IMR-90 (cell line): Measurements from ENCODE around the gene ESYT1. TPM values are rescaled to one million over a fixed set of nuclear protein-coding genes. Genes with fewer than 3 reads are reported as not detected.
A peak's percentile ranks its signal among the peaks of the same experiment; 100 is the strongest.

Experiments used
- ATAC-seq: fragments of 200-7000 bp; cut with Tn5 transposase; 2 replicates; pipeline ENCODE4 v1.9.1; 2020; ENCODE audit warnings: low read depth, mild to moderate bottlenecking, moderate library complexity
- BruUV-seq: library from RNA; stranded (reverse); fragments of 400-500 nt; replicated peaks from 2 replicates; lab custom pipeline; 2021; lab: Mats Ljungman, UMichigan
- CTCF ChIA-PET: fragments of 300-600 bp; formaldehyde crosslinking; extraction: SDS; loops from one replicate; lab custom pipeline; 2021; ENCODE audit warnings: antibody characterized with exemption; lab: Yijun Ruan, JAX
- POLR2A ChIA-PET: fragments of 300-600 bp; sonication (Branson Sonifier 250); formaldehyde crosslinking; loops from one replicate; lab custom pipeline; 2022; ENCODE audit warnings: antibody characterized with exemption; ENCODE audit not compliant: unreplicated experiment; lab: Charles Lee
- DNase-seq: peaks from one replicate; pipeline ENCODE4 v3.0.0; 2013
- H2AFZ ChIP-seq: replicated peaks from 2 replicates; pipeline ENCODE3; 2013; ENCODE audit warnings: low read length, mild to moderate bottlenecking; ENCODE audit not compliant: poor library complexity
- H2AK5ac ChIP-seq: 2 replicates; pipeline ENCODE4 v1.6.1; 2013; ENCODE audit warnings: low read depth, low read length, inconsistent platforms
- H2AK9ac ChIP-seq: replicated peaks from 2 replicates; pipeline ENCODE3; 2013; ENCODE audit warnings: mild to moderate bottlenecking, low read depth, low read length, moderate library complexity; ENCODE audit not compliant: poor library complexity
- H2BK120ac ChIP-seq: 2 replicates; pipeline ENCODE4 v1.6.1; 2013; ENCODE audit warnings: low read depth, low read length, inconsistent platforms
- H2BK15ac ChIP-seq: 3 replicates; pipeline ENCODE4 v1.6.1; 2013; ENCODE audit warnings: low read depth, low read length, inconsistent platforms
- H2BK20ac ChIP-seq: 2 replicates; pipeline ENCODE4 v1.6.1; 2013; ENCODE audit warnings: low read depth, mild to moderate bottlenecking, inconsistent platforms, low read length, moderate library complexity
- H2BK5ac ChIP-seq: 2 replicates; pipeline ENCODE4 v1.6.1; 2013; ENCODE audit warnings: mild to moderate bottlenecking, low read depth, low read length, inconsistent platforms; ENCODE audit not compliant: poor library complexity, severe bottlenecking
- H3K14ac ChIP-seq: replicated peaks from 2 replicates; pipeline ENCODE4 v1.6.1; 2013; ENCODE audit warnings: low read depth, low read length, inconsistent platforms
- H3K18ac ChIP-seq: 2 replicates; pipeline ENCODE4 v1.6.1; 2013; ENCODE audit warnings: low read depth, low read length, control low read depth
- H3K23ac ChIP-seq: 2 replicates; pipeline ENCODE4 v1.6.1; 2013; ENCODE audit warnings: low read depth, low read length, inconsistent platforms
- H3K27ac ChIP-seq: 2 replicates; pipeline ENCODE4 v1.5.1; 2013; ENCODE audit warnings: mild to moderate bottlenecking, control low read depth, low read length; ENCODE audit not compliant: insufficient read depth
- H3K27me3 ChIP-seq: 2 replicates; pipeline ENCODE4 v1.6.1; 2013; ENCODE audit warnings: low read length; ENCODE audit not compliant: control insufficient read depth, insufficient read depth
- H3K36me3 ChIP-seq: 2 replicates; pipeline ENCODE4 v1.6.1; 2013; ENCODE audit warnings: low read length, mixed read lengths; ENCODE audit not compliant: control insufficient read depth, insufficient read depth
- H3K4ac ChIP-seq: 2 replicates; pipeline ENCODE4 v1.6.1; 2013; ENCODE audit warnings: low read depth, low read length, inconsistent platforms
- H3K4me1 ChIP-seq: 2 replicates; pipeline ENCODE4 v1.6.1; 2013; ENCODE audit warnings: low read length, mixed read lengths; ENCODE audit not compliant: control insufficient read depth, insufficient read depth
- H3K4me2 ChIP-seq: 2 replicates; pipeline ENCODE4 v1.6.1; 2013; ENCODE audit warnings: low read depth, mild to moderate bottlenecking, control low read depth, low read length, moderate library complexity
- H3K4me3 ChIP-seq: 2 replicates; pipeline ENCODE4 v1.5.1; 2013; ENCODE audit warnings: low read depth, mild to moderate bottlenecking, control low read depth, low read length, moderate library complexity; ENCODE audit not compliant: insufficient read depth
- H3K56ac ChIP-seq: 2 replicates; pipeline ENCODE4 v1.6.1; 2013; ENCODE audit warnings: low read length, inconsistent platforms; ENCODE audit not compliant: insufficient read depth; ENCODE audit errors: extremely low read depth
- H3K79me1 ChIP-seq, 2 experiments: 2 replicates each; pipeline ENCODE4 v1.6.1; 2013; ENCODE audit warnings: low read length in 2 of 2, inconsistent platforms in 1 of 2, low read depth in 1 of 2
- H3K9ac ChIP-seq: 2 replicates; pipeline ENCODE4 v1.6.1; 2013; ENCODE audit warnings: low read depth, low read length, control low read depth
- H3K9me1 ChIP-seq: 2 replicates; pipeline ENCODE4 v1.6.1; 2013; ENCODE audit warnings: low read length, inconsistent platforms; ENCODE audit not compliant: insufficient read depth
- H3K9me3 ChIP-seq: 2 replicates; pipeline ENCODE4 v1.6.1; 2013; ENCODE audit warnings: low read length; ENCODE audit not compliant: control insufficient read depth, insufficient read depth
- H4K20me1 ChIP-seq: 2 replicates; pipeline ENCODE4 v1.6.1; 2013; ENCODE audit warnings: low read length, inconsistent platforms; ENCODE audit not compliant: insufficient read depth
- H4K5ac ChIP-seq: 2 replicates; pipeline ENCODE4 v1.6.1; 2013; ENCODE audit warnings: mild to moderate bottlenecking, low read depth, low read length, control low read depth
- H4K8ac ChIP-seq, 2 experiments: 2 replicates each; pipeline ENCODE4 v1.6.1; 2013; ENCODE audit warnings: low read depth in 2 of 2, low read length in 2 of 2, control low read depth in 1 of 2, inconsistent platforms in 1 of 2
- H4K91ac ChIP-seq: 2 replicates; pipeline ENCODE4 v1.6.1; 2013; ENCODE audit warnings: low read depth, low read length, inconsistent platforms; ENCODE audit not compliant: insufficient read depth
- BHLHE40 ChIP-seq: fragments of 150-350 bp; IDR thresholded peaks from 2 replicates; pipeline ENCODE4 v1.6.1; 2016; ENCODE audit warnings: mild to moderate bottlenecking, low read depth, low read length
- CEBPB ChIP-seq: IDR thresholded peaks from 2 replicates; pipeline ENCODE4 v1.6.1; 2012; ENCODE audit warnings: low read depth, low read length, improper control_type of control experiment
- CHD1 ChIP-seq: IDR thresholded peaks from 2 replicates; pipeline ENCODE4 v1.6.1; 2012; ENCODE audit warnings: low read depth, low read length, improper control_type of control experiment
- MAFK ChIP-seq: IDR thresholded peaks from 2 replicates; pipeline ENCODE4 v1.6.1; 2012; ENCODE audit warnings: low read depth, low read length, improper control_type of control experiment
- MAZ ChIP-seq: IDR thresholded peaks from 2 replicates; pipeline ENCODE4 v1.6.1; 2012; ENCODE audit warnings: low read depth, mild to moderate bottlenecking, low read length, improper control_type of control experiment, moderate library complexity, borderline replicate concordance
- MXI1 ChIP-seq: IDR thresholded peaks from 2 replicates; pipeline ENCODE4 v1.6.1; 2012; ENCODE audit warnings: low read depth, mild to moderate bottlenecking, low read length, moderate library complexity, borderline replicate concordance
- POLR2A ChIP-seq: IDR thresholded peaks from 2 replicates; pipeline ENCODE4 v1.6.1; 2012; ENCODE audit warnings: mild to moderate bottlenecking, low read depth, low read length
- RCOR1 ChIP-seq: IDR thresholded peaks from 2 replicates; pipeline ENCODE4 v1.6.1; 2012; ENCODE audit warnings: mild to moderate bottlenecking, low read length, improper control_type of control experiment; ENCODE audit not compliant: insufficient replicate concordance
- SMC3 ChIP-seq: fragments of 150-350 bp; IDR thresholded peaks from 2 replicates; pipeline ENCODE4 v1.6.1; 2016; ENCODE audit warnings: low read depth, mild to moderate bottlenecking, antibody characterized with exemption, low read length, moderate library complexity
- WGBS, 2 experiments: methylation state at CpG; one replicate each; pipeline versions ENCODE4 v1.1.5 to v1.1.7; 2013; ENCODE audit warnings: missing lambda C conversion rate in 2 of 2; ENCODE audit not compliant: insufficient read length in 1 of 2; ENCODE audit errors: extremely low coverage in 2 of 2; 5-methylcytosine and 5-hydroxymethylcytosine counted together
- dilution Hi-C: fragments of 300-500 bp; cut with HindIII; formaldehyde crosslinking; loops from one replicate; pipeline ENCODE4 v1.14.3; 2018; ENCODE audit warnings: low sequenced_read_pairs; ENCODE audit not compliant: unreplicated experiment
- in situ Hi-C: fragments of 300-500 bp; cut with MboI; formaldehyde crosslinking; loops from 3 replicates; pipeline ENCODE4 v1.14.3; 2019; ENCODE audit warnings: low sequenced_read_pairs, inconsistent platforms, mixed read lengths
- intact Hi-C: fragments of 100-400 bp; cut with micrococcal nuclease; formaldehyde crosslinking; loops from 2 replicates; pipeline ENCODE4 v1.10.0; 2022
- polyA plus RNA-seq, 3 experiments: library from polyadenylated mRNA; depleted of rRNA; stranded (reverse); fragments of >200 nt; gene quantifications; 2 replicates each; pipeline ENCODE4 v1.2.3, GENCODE V29; 2012; ENCODE audit warnings: low replicate concordance in 1 of 3
- total RNA-seq: library from RNA; depleted of rRNA; stranded (reverse); fragments of >200 nt; gene quantifications from 2 replicates; pipeline ENCODE4 v1.2.3, GENCODE V29; 2012
- TF ChIP-seq, protein P1 (sequence below): fragments of 150-350 bp; IDR thresholded peaks from 2 replicates; pipeline ENCODE4 v1.6.1; 2017; ENCODE audit warnings: mild to moderate bottlenecking, antibody characterized with exemption, low read length, low read depth
- TF ChIP-seq, protein P2 (sequence below): conservative IDR thresholded peaks from 2 replicates; pipeline ENCODE4 v1.5.1; 2012; ENCODE audit warnings: mild to moderate bottlenecking, low read depth, low read length, improper control_type of control experiment
- TF ChIP-seq, protein P3 (sequence below): fragments of 150-350 bp; IDR thresholded peaks from 2 replicates; pipeline ENCODE4 v1.6.1; 2016; ENCODE audit warnings: low read depth, mild to moderate bottlenecking, low read length, moderate library complexity, borderline replicate concordance

The ESYT1 gene
- total and polyA plus RNA-seq, 2 of the 4 experiments (the other 2 are of a cell fraction) = 150 to 153 TPM

DNA sequence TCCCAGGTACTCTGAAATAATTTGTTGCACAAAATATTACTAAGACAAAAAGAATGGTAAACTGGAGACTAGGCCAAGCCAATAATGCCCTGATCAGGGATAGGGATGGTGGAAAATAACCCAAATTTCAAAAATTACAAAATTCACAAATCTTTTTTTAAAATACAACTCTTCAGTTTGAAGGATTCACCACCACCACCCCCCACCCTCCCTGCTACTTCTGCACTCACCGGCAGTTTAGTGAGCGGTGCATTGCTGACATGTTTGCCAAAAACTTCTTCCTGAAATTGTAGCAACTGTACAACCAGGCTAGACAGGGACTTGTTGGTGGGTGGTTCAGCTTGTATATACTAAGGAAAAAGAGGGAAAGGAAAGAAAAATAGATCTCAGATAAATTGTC is 58.9 kb downstream of the ESYT1 start:
- Histone ChIP-seq H4K91ac (no peak overlapping the region), H4K20me1 (peaks cover 14% of the 10 kb centered on the region; the same call in 1 of the 2 replicates), H3K9me3 (no peaks in the 10 kb centered on the region), H2AFZ (no peak overlapping the region), H3K56ac (no peak overlapping the region), H3K79me1 (peaks cover 27 to 46% of the 10 kb centered on the region in 2 experiments), H3K4me1 (peaks cover 7% of the 10 kb centered on the region), H3K9me1 (peaks cover 5% of the 10 kb centered on the region; the same call in 1 of the 2 replicates), H4K8ac (no peak overlapping the region), H2AK9ac (no peak overlapping the region), H3K4me3 (no peak overlapping the region), H2AK5ac (no peak overlapping the region), H3K9ac (no peak overlapping the region), H3K27me3 (no peaks in the 10 kb centered on the region), H2BK5ac (no peak overlapping the region), H2BK120ac (no peak overlapping the region), H3K18ac (no peak overlapping the region), H2BK20ac (no peak overlapping the region), H3K23ac (peak overlapping the region; percentile 34; the same call in 1 of the 2 replicates), H2BK15ac (no peak overlapping the region), H4K5ac (no peak overlapping the region), H3K4ac (no peak overlapping the region), H3K14ac (no peak overlapping the region), H3K4me2 (no peak overlapping the region; the same call in 1 of the 2 replicates), H3K36me3 (peaks cover 22% of the 10 kb centered on the region), H3K27ac (no peak overlapping the region)
- POLR2A ChIA-PET = no interaction called here
- WGBS, 2 experiments = no CpG with 5 or more reads among the region's 2 CpGs
- CTCF ChIA-PET = no interaction called here
- DNase-seq (no peak), ATAC-seq (no peak)
- dilution Hi-C loops = no loop called here
- no TSS peak for BruUV-seq
- intact Hi-C loops = no loop called here
- no peak for TF ChIP-seq CHD1
- TF ChIP-seq, protein P1, sequence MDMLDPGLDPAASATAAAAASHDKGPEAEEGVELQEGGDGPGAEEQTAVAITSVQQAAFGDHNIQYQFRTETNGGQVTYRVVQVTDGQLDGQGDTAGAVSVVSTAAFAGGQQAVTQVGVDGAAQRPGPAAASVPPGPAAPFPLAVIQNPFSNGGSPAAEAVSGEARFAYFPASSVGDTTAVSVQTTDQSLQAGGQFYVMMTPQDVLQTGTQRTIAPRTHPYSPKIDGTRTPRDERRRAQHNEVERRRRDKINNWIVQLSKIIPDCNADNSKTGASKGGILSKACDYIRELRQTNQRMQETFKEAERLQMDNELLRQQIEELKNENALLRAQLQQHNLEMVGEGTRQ = no peak
- no peak for TF ChIP-seq POLR2A
- TF ChIP-seq CEBPB = no peak
- no peak for TF ChIP-seq SMC3
- TF ChIP-seq, protein P2, sequence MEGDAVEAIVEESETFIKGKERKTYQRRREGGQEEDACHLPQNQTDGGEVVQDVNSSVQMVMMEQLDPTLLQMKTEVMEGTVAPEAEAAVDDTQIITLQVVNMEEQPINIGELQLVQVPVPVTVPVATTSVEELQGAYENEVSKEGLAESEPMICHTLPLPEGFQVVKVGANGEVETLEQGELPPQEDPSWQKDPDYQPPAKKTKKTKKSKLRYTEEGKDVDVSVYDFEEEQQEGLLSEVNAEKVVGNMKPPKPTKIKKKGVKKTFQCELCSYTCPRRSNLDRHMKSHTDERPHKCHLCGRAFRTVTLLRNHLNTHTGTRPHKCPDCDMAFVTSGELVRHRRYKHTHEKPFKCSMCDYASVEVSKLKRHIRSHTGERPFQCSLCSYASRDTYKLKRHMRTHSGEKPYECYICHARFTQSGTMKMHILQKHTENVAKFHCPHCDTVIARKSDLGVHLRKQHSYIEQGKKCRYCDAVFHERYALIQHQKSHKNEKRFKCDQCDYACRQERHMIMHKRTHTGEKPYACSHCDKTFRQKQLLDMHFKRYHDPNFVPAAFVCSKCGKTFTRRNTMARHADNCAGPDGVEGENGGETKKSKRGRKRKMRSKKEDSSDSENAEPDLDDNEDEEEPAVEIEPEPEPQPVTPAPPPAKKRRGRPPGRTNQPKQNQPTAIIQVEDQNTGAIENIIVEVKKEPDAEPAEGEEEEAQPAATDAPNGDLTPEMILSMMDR = no peak
- no peak for TF ChIP-seq BHLHE40
- TF ChIP-seq RCOR1 = no peak
- TF ChIP-seq, protein P3, sequence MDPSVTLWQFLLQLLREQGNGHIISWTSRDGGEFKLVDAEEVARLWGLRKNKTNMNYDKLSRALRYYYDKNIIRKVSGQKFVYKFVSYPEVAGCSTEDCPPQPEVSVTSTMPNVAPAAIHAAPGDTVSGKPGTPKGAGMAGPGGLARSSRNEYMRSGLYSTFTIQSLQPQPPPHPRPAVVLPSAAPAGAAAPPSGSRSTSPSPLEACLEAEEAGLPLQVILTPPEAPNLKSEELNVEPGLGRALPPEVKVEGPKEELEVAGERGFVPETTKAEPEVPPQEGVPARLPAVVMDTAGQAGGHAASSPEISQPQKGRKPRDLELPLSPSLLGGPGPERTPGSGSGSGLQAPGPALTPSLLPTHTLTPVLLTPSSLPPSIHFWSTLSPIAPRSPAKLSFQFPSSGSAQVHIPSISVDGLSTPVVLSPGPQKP = no peak
- TF ChIP-seq MAFK = no peak
- TF ChIP-seq MXI1 = no peak
- TF ChIP-seq MAZ = no peak
- in situ Hi-C loops = loop anchor here (5.0 kb wide), 1 partner anchor 60 kb away; the partner anchor contains the start of gene ESYT1
